T-helper 1 cell (primary cell): ENCODE data around the gene MCEMP1.

ENCODE experiments used
- DNase-seq, 5 donors: peaks; one replicate each; pipeline ENCODE4 v3.0.0-alpha.2; 2012 to 2020

Gene MCEMP1

DNA sequence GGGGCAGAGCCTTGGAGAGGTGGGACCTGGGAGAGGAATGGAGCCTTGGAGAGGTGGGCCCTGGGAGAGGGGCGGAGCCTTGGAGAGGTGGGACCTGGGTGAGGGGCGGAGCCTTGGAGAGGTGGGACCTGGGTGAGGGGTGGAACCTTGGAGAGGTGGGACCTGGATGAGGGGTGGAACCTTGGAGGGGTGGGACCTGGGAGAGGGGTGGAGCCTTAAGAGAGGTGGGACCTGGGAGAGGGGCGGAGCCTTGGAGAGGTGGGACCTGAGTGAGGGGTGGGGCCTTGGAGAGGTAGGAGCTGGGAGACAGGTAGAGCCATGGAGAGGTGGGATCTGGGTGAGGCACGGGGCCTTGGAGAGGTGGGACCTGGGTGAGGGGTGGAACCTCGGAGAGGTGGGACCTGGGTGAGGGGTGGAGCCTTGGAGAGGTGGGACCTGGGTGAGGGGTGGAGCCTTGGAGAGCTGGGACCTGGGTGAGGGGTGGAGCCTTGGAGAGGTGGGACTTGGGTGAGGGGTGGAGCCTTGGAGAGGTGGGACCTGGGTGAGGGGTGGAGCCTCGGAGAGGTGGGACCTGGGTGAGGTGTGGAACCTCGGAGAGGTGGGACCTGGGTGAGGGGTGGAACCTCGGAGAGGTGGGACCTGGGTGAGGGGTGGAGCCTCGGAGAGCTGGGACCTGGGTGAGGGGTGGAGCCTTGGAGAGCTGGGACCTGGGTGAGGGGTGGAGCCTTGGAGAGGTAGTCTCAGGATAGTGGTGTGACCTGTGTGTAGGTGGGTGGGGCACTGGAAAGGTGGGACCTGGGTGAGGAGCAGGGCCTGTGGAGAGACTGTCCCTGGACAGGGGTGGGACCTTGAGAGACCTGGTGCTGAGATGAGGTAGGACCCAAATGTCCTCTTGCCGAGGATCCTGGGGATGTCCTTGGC, 33.0 kb upstream of the MCEMP1 start:
- peak in 1 of 5 donors; percentile 15 for DNase-seq

DNA sequence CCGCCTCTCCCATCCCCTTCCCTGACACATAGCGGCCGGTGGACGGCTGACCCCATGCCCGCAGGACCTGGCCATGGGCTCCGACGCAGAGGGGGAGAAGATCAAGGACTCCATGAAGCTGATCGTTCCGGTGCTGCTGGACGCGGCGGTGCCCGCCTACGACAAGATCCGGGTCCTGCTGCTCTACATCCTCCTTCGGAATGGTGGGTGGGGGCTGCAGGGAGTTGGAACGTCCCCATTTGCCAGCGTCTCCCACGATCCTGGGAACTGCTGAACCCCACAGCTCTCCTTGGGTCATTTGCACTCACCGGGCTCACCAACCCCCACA, 32.4 kb upstream of the MCEMP1 start:
- DNase-seq: no peak

DNA sequence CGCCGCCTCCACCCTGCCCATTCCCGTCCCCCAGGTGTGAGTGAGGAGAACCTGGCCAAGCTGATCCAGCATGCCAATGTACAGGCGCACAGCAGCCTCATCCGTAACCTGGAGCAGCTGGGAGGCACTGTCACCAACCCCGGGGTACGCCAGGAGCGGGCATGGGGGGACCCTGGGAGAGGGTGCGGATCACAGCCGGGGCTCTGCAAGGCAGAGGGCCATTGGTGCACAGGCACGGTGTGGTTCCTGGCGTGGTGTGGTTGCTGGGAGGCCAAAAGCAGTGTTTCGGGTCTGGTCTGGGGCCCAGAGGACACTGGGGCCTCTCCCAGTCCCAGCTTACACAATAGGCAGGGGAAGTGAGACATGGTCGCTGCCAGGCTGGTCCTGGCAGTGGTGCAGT, 31.7 kb upstream of the MCEMP1 start:
- DNase-seq: no peak

DNA sequence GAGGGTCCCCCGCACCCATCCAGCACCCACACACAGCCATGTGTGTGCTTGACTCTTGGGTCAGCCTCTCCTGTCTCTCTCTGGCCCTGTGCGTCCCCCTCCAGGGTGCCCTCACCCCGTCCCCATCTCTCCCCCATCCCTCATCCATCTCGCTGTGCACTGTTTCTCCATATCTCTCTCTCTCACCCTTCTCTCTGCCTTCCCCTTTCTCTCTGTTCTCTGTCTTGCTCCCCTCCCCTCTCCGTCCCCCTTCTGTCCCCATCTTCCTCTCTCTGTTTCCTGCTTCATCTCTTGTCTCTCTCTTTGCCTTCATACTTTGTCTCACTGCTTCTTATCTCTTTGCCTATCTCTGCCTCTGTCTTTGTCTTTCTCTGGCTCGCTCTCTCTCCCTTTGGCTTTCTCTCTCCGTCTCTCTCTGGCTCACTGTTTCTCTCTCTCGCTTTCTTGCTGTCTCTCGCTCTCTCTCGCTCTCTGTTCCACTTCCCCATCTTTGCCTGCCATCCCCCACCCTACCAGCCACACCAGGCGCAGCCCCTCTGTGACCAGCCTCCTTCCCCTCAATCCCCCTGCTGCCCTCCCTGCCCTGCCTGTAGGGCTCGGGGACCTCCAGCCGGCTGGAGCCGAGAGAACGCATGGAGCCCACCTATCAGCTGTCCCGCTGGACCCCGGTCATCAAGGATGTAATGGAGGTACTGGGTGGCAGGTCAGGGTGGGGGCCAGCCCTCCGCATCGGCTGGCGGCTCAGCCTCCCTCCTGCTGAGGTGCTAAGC, 31.0 kb upstream of the MCEMP1 start:
- no peak for DNase-seq

DNA sequence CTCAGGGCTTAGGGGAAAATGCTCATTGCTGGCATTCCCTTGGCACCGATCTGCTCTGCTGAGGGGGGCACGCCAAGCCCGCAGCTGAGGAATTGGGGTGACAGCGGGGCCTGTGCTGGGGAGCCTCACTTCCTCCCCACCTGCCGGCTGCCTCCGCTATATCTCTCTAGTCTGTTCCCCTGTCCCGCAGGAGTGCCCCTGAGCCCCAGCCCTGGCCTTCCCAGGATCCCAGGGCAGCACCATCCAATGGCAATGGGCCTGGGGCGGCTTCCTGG, 30.5 kb upstream of the MCEMP1 start:
- no peak for DNase-seq

DNA sequence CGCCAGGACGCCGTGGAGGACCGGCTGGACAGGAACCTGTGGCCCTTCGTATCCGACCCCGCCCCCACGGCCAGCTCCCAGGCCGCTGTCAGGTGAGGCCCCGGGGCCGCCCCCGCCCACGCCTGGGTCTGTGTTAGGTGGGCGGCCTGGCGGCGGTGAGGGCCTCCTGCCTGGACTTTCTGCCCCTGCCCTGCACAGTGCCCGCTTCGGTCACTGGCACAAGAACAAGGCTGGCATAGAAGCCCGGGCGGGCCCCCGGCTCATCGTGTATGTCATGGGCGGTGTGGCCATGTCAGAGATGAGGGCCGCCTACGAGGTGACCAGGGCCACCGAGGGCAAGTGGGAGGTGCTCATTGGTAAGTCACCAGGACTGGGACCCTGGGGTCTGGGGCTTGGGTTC, 29.7 kb upstream of the MCEMP1 start:
- DNase-seq: no peak

DNA sequence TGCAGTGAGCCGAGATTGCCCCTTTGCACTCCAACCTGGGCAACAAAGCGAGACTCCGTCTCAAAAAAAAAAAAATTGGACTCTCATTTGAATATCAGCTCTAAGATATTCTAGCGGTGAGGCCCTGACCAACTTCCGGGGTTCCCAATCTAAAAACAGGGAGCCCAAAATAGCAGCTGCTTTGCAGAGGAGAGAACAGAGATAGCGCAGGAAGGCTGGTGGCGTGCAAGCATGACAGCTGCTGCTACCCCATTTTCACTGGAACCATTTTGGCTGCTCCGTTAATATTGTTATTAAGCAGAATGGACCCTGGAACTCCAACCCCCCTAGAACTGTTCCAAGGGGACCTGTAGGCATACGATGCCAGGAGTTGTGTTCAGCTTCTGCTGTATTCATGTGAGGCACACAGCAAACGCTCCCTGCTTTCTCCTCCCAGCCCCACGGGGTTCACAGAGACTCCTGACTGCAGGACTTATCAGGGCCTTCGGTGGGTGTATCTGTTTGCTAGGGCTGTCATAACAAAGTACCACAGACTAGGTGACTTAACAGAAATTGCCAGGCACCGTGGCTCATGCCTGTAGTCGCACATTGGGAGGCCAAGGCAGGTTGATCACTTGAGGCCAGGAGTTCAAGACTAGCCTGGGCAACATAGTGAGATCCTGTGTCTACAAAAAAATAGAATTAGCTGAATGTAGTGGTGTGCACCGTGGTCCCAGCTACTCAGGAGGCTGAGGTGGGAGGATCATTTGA, 28.4 kb upstream of the MCEMP1 start:
- no peak for DNase-seq

DNA sequence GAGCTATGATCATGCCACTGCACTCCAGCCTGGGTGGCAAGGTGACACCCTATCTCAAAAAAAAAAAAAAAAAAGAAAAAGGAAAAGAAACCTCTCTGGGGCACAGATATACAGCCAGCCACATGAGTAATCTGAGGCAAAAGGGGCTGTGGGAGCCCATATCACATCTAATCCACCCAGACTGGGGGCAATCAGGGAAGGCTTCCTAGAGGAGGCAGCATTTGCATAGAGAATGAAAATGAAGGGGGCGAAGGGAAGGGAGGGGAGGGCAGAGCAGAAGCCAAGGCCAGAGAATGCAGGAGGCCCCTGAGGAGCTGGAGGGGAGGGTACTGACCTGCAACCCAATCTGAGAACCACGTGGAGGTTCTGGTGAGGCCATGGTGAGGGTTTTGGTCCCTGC, 26.7 kb upstream of the MCEMP1 start:
- no peak for DNase-seq

DNA sequence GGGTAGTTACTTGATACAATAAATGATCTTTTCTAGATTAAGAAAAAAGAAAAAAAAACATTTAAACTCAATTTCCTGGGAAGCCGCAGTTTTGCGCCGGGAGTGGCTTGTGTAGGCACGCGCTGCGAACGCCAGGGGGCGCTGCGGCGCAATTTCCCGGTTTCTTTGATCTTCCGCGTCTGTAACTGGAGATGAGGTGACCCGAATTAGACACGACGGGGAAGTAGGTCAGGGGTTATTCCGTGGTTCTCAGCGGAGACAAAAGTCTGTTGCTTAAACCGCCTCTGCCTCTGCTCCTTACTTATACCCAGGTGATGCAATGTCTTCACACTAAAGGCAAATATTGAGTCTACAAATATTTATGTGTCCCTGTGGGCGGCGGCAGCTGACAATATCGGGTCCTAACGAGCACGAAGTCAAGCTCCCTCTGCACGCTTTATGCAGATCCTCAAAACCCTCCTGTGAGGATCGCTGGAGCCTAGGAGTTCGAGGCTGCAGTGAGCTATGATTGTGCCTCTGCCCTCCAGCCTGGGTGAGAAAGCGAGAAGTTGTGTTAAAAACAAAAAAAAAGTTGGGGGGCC, 24.7 kb upstream of the MCEMP1 start:
- peak; percentile 70 to 86 (median 82) for DNase-seq

DNA sequence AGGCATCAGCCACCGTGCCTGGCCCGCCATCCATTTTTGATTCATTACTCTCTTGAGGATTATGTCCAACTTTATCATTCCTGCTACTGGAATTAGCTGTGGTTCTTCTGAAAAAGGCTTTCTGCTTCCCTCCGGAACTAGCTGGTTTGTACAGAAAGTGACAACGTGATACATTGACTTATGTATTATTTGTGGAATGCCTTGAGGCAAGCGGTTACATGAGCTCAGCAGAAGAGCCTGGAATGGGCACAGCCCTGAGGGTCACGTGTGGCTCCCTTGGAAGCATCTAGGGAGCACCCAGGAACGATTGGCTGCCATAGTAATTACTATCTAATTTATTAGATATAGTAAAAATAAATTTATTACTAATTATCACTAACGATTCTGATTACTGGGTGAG, 22.5 kb upstream of the MCEMP1 start:
- no peak for DNase-seq

DNA sequence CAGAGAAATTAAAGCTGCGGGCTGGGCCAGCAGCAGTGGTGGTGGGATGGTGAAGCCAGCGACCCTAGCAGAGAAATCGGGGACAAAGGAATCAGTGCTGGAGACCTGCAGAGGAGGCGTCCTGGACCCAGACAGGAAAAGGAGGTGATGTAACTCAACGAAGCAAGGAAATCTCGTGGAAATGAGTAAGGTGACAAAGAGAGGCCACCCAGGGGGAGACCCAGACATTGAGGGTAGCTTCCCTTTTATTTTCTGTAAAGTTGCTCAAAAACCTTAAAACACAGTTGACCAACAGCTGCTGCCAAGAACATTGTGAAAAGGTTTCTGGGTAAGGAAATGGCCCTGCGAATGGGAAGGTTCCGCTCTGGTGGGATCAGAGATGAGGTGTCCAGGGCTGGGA, 21.3 kb upstream of the MCEMP1 start:
- DNase-seq: no peak

DNA sequence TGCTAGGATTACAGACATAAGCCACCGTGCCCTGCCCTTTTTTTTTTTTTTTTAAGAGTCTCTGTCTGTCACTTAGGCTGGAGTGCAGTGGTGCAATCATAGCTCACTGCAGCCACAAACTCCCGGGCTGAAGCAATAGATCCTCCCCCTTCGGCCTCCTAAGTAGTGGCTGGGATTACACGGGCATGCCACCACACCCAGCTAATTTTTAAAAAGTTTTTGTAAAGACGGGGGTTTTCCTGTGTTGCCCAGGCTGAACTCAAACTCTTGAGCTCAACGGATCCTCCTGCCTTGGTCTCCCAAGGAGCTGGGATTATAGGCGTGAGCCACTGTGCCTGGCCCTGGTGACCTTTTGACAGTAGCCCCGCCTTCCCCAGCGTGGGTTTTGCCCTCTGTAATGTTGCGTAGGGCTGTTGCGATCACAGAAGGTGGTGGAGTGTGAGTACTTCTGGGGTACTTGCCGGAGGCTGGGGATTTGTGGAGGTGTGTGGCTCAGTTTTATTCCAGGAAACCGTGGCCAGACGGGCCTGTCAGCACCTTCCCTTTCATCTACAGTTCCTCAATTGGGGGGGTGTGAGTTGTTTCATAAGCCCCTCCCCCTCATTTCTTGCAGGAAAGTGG, 19.6 kb upstream of the MCEMP1 start:
- peak in 1 of 5 donors; percentile 23 for DNase-seq

DNA sequence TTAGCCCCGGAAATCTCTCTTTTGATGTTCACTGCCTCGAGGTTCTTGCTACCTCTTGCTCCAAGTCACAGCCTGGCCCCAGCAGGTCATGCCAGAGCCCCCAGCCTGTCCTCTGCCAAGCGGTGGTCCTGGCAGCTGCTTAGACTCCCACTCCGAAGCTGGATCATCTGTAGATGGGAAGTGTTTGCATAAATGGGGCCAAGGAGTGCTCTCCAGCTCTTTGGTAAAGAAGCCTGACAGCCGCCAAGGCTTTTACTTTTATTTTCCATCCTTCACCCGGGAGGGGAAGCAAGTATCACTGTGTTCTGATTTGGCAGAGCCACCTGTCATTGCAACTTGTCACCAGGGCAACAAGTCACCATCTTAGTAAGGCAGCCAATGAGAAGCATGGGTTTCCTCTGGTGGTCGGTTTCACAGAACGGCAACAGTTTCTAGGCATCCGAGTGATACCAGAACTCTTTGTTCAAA, 18.6 kb upstream of the MCEMP1 start:
- peak in 2 of 5 donors; percentile 34 to 81 for DNase-seq

DNA sequence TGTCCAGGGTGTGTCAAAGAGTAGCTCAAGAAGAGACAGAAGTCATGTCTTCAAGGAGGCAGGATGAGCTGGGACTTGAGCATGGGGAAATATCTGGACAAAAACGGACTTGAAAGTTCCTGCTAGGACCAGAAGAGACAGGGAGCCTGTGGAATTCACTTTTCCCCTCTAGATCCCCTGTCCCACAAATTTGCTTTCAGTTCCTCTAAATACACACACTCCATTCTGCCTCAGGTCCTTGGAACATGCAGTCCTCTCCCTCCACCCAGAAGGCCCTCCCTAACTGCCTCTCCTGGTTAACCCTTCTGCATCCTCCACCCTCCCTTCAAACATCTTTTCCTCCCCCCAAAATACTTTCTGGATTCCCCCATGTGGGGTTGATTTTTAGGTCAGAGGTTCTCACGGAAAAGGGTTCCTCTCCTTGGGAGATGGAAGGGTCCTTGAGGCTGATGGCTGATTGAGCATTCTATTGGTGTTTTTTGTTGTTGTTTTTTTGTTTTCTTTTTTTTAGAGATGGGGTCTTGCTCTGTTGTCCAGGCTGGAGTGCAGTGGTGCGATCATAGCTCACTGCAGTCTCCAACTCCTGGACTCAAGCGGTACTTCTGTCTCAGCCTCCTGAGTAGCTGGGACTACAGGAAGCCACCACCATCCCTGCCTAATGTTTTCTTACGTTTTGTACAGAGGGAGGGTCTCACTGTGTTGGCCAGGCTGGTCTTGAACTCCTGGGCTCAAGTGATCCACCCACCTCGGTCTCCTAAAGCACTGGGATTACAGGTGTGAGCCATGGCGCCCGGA, 14.9 kb upstream of the MCEMP1 start:
- DNase-seq: no peak

DNA sequence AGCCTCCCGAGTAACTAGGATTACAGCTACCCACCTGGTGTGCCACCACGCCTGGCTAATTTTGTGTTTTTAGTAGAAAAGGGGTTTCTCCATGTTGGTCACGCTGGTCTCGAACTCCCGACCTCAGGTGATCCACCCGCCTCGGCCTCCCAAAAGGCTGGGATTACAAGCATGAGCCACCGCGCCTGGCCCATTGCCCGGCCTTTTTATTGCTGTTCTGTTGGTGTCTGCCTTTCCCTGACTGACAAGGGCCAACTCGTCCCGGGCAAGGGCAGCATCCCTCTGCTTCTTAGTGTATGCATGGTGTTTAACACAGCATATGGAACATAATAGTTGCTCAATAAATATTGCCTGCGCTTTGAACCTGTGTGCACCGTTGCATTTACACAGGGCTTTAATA, 14.2 kb upstream of the MCEMP1 start:
- no peak for DNase-seq

DNA sequence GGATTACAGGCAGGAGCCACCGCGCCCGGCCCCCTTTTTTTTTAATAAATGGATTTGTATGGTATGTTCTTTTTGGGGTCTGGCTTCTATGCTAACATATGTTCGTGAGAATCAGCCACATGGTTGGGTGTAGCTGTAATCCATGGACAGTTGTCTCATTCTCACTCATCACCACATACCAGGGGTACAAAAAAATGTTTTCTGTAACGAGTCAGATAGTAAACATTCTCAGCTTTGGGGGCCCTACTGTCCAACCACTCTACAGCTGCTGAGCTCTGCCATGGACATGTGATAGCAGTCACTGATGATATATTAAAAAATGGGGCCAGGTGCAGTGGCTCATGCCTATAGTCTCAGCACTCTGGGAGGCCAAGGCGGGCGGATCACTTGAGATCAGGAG, 13.2 kb upstream of the MCEMP1 start:
- no peak for DNase-seq

DNA sequence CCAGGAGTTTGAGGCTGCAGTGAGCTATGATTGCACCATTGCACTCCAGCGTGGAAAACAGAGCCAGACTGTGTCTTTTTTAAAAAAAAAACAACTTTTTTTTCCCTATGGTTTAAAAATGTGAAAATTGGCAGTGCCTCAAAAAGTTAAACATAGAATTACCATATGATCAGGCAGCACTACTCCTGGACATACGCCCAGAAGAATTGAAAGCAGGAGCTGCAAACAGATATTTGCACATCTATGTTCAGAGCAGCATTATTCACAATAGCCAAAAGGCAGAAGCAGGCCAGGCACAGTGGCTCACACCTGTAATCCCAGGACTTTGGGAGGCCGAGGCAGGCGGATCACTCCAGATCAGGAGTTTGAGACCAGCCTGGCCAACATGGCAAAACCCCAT, 11.8 kb upstream of the MCEMP1 start:
- DNase-seq: no peak

DNA sequence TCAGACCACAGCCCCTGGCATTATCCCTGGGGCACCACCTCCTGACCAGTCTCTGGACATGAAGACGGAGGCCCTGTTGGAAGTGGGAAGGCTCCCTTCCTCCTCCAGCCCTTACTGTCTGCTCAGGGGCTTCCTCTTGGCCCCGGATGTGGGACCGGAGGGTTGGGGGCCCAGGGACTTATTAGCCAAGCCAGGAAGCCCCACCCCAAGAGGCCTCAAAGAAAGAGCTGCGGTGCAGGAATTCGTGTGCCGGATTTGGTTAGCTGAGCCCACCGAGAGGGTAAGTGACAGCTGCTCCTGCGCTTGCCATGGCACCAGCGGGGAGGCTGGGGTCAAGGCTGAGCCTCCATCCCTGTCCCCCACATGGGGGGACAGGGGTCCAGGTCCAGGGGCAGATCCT, 8.0 kb upstream of the MCEMP1 start, which contains the start of gene RETN:
Gene RETN (plus strand): TSS at position 208 of the 400 bp plus-strand sequence. CDS start 278 bp downstream, outside the sequence.
- DNase-seq: no peak

DNA sequence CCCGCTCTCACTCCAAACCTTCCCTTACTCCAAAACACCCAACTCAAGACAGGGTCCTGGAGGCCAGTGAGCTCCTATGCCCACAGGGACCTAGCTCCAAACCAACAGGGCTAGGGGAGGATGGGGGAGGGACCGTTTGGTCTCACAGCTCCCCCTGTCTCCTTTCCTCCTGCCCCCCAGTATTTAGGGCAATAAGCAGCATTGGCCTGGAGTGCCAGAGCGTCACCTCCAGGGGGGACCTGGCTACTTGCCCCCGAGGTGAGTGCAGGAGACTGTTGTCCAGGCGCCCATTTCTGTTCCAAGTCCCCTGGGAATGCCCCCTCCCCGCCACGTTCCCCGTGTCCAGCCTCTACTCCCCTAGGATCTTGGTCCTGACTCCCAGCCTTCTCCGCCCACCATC, 7.2 kb upstream of the MCEMP1 start:
- no peak for DNase-seq

DNA sequence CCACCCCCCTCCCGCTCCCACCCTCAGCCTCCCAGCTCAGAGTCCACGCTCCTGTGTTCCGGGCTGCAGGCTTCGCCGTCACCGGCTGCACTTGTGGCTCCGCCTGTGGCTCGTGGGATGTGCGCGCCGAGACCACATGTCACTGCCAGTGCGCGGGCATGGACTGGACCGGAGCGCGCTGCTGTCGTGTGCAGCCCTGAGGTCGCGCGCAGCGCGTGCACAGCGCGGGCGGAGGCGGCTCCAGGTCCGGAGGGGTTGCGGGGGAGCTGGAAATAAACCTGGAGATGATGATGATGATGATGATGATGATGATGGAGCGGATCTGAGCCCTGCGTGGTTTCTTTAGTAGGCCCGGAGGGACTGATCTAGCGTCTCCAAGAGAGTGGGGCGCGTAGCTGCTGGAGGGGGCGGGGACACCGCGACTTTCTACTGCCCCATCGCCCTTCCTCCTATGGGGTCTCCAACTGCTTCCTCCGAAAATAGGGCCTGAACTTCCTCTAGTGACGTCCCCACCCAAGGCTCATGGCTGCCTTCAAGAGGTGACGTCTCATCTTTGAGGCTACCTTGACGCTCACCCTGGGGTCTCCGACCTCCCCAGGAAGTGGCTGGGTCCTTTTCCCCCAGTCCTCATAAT, 6.6 kb upstream of the MCEMP1 start:
- peak in 1 of 5 donors; percentile 24 for DNase-seq

DNA sequence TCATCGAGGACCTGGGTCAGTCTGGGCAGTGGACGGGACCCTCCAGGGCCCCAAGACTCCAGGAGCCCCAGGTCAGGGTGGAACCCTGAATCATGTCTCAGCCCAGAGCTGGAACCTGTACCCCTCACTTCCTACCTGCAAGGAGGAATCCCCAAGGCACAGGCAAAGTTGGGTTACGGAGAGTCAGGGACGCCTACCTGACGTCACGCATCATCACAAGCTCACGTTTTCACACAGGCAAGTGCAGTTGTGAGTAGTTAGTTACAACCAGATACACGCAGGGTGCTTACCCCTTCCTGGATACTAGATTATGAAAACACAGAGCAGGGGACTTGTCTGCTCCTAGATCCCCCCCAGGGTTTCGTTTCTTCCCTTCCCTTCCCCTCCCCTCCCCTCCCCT, 6.1 kb upstream of the MCEMP1 start:
- no peak for DNase-seq
